ENCODE measurements around the gene CKAP4.

DNA sequence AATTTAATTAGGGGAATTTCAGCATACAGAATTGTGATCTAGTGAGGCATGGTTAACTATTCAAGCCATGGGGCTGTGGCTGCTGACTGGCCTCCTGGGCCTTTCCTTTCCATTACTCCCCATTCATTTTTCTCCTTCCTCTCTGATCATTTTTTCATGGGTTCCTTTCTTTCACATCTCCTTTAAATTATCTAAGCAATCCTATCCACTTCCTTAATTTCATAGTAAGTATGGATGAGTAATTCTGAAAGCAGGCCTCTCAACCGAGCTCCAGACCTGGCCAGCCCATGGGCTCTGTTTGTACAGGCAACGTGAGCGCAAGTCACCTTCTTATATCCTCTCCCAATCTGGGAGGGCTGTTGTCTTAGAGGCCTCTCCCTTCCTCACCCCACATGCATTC lies 13.4 kb downstream of the CKAP4 start:
- TF ChIP-seq KAT7 (CRISPR knock-in tag; IDR thresholded peaks at IDR 0.05; ENCODE audit: borderline replicate concordance) (no peak), TCF7 (CRISPR knock-in tag; IDR thresholded peaks at IDR 0.05; ENCODE audit: low read depth) (no peak), MYBL2 (CRISPR knock-in tag; IDR thresholded peaks at IDR 0.05) (no peak), JUN (CRISPR knock-in tag; IDR thresholded peaks at IDR 0.05) (no peak), ZBTB21 (CRISPR knock-in tag; IDR thresholded peaks at IDR 0.05; ENCODE audit: borderline replicate concordance) (no peak), OVOL2 (CRISPR knock-in tag; IDR thresholded peaks at IDR 0.05; ENCODE audit: borderline replicate concordance) (no peak), NR1H2 (CRISPR knock-in tag; IDR thresholded peaks at IDR 0.05) (no peak), ATF1 (CRISPR knock-in tag; IDR thresholded peaks at IDR 0.05) (no peak)
- TF ChIP-seq, protein P1, sequence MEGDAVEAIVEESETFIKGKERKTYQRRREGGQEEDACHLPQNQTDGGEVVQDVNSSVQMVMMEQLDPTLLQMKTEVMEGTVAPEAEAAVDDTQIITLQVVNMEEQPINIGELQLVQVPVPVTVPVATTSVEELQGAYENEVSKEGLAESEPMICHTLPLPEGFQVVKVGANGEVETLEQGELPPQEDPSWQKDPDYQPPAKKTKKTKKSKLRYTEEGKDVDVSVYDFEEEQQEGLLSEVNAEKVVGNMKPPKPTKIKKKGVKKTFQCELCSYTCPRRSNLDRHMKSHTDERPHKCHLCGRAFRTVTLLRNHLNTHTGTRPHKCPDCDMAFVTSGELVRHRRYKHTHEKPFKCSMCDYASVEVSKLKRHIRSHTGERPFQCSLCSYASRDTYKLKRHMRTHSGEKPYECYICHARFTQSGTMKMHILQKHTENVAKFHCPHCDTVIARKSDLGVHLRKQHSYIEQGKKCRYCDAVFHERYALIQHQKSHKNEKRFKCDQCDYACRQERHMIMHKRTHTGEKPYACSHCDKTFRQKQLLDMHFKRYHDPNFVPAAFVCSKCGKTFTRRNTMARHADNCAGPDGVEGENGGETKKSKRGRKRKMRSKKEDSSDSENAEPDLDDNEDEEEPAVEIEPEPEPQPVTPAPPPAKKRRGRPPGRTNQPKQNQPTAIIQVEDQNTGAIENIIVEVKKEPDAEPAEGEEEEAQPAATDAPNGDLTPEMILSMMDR (IDR thresholded peaks at IDR 0.05): no peak
- TF ChIP-seq, protein P2, sequence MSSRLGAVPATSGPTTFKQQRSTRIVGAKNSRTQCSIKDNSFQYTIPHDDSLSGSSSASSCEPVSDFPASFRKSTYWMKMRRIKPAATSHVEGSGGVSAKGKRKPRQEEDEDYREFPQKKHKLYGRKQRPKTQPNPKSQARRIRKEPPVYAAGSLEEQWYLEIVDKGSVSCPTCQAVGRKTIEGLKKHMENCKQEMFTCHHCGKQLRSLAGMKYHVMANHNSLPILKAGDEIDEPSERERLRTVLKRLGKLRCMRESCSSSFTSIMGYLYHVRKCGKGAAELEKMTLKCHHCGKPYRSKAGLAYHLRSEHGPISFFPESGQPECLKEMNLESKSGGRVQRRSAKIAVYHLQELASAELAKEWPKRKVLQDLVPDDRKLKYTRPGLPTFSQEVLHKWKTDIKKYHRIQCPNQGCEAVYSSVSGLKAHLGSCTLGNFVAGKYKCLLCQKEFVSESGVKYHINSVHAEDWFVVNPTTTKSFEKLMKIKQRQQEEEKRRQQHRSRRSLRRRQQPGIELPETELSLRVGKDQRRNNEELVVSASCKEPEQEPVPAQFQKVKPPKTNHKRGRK (CRISPR knock-in tag; IDR thresholded peaks at IDR 0.05; ENCODE audit: borderline replicate concordance): no peak
- TF ChIP-seq, protein P3, sequence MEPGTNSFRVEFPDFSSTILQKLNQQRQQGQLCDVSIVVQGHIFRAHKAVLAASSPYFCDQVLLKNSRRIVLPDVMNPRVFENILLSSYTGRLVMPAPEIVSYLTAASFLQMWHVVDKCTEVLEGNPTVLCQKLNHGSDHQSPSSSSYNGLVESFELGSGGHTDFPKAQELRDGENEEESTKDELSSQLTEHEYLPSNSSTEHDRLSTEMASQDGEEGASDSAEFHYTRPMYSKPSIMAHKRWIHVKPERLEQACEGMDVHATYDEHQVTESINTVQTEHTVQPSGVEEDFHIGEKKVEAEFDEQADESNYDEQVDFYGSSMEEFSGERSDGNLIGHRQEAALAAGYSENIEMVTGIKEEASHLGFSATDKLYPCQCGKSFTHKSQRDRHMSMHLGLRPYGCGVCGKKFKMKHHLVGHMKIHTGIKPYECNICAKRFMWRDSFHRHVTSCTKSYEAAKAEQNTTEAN (CRISPR knock-in tag; IDR thresholded peaks at IDR 0.05): no peak
- TF ChIP-seq, protein P4, sequence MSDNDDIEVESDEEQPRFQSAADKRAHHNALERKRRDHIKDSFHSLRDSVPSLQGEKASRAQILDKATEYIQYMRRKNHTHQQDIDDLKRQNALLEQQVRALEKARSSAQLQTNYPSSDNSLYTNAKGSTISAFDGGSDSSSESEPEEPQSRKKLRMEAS (CRISPR knock-in tag; IDR thresholded peaks at IDR 0.05): no peak
- TF ChIP-seq, protein P5, sequence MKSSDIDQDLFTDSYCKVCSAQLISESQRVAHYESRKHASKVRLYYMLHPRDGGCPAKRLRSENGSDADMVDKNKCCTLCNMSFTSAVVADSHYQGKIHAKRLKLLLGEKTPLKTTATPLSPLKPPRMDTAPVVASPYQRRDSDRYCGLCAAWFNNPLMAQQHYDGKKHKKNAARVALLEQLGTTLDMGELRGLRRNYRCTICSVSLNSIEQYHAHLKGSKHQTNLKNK (CRISPR knock-in tag; IDR thresholded peaks at IDR 0.05): no peak
- TF ChIP-seq, protein P6, sequence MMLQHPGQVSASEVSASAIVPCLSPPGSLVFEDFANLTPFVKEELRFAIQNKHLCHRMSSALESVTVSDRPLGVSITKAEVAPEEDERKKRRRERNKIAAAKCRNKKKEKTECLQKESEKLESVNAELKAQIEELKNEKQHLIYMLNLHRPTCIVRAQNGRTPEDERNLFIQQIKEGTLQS (CRISPR knock-in tag; conservative IDR thresholded peaks at IDR 0.05): no peak
